WTC11 (cell line): ENCODE data around the gene BNIPL. TPM values are rescaled to one million over a fixed set of nuclear protein-coding genes. Genes with fewer than 3 reads are reported as not detected.
A peak's percentile ranks its signal among the peaks of the same experiment; 100 is the strongest.

Experiments used
- ATAC-seq: fragments of 200-7000 bp; cut with Tn5 transposase; 2 replicates; pipeline ENCODE4 v1.10.0; 2021; ENCODE audit warnings: mild to moderate bottlenecking, moderate library complexity
- CTCF ChIA-PET: fragments of 300-600 bp; sonication (Branson Sonifier 250); formaldehyde crosslinking; loops from one replicate; lab custom pipeline; 2021; ENCODE audit warnings: antibody characterized with exemption; lab: Charles Lee
- POLR2A ChIA-PET: fragments of 350-600 bp; sonication (Branson Sonifier 250); formaldehyde crosslinking; loops from one replicate; lab custom pipeline; 2021; ENCODE audit warnings: antibody characterized with exemption; lab: Charles Lee
- DNase-seq: peaks from one replicate; pipeline ENCODE4 v3.0.0; 2021; ENCODE audit warnings: low spot score
- H3K27ac Mint-ChIP-seq: 2 replicates; pipeline ENCODE4 v1.8.0; 2021; ENCODE audit warnings: mixed read lengths
- H3K27me3 Mint-ChIP-seq: 2 replicates; pipeline ENCODE4 v1.8.0; 2021; ENCODE audit warnings: low read depth, mild to moderate bottlenecking, moderate library complexity, mixed read lengths
- H3K36me3 Mint-ChIP-seq: 2 replicates; pipeline ENCODE4 v1.8.0; 2021; ENCODE audit warnings: mixed read lengths
- H3K4me1 Mint-ChIP-seq: 2 replicates; pipeline ENCODE4 v1.8.0; 2022; ENCODE audit warnings: mixed read lengths
- H3K4me3 Mint-ChIP-seq: 2 replicates; pipeline ENCODE4 v1.8.0; 2021; ENCODE audit warnings: mild to moderate bottlenecking, moderate library complexity, mixed read lengths
- H3K9me3 Mint-ChIP-seq: 2 replicates; pipeline ENCODE4 v1.8.0; 2021; ENCODE audit warnings: mixed read lengths
- ATF6 ChIP-seq: sonication (generic); formaldehyde crosslinking; IDR thresholded peaks from 2 replicates; pipeline ENCODE4 v1.8.1; 2023; ENCODE audit warnings: mild to moderate bottlenecking, missing genetic modification reagents
- CREM ChIP-seq: sonication (generic); formaldehyde crosslinking; IDR thresholded peaks from 2 replicates; pipeline ENCODE4 v1.8.1; 2022; ENCODE audit warnings: mild to moderate bottlenecking, missing genetic modification reagents, moderate library complexity
- FOXP4 ChIP-seq: sonication (generic); formaldehyde crosslinking; IDR thresholded peaks from 2 replicates; pipeline ENCODE4 v1.8.0; 2022; ENCODE audit warnings: mild to moderate bottlenecking, missing genetic modification reagents
- HMGA2 ChIP-seq: fragments of 250-450 bp; sonication (Bioruptor Pico); IDR thresholded peaks from 2 replicates; pipeline ENCODE4 v1.4.0; 2021; ENCODE audit warnings: mild to moderate bottlenecking, moderate library complexity
- HMGXB4 ChIP-seq: sonication (generic); formaldehyde crosslinking; IDR thresholded peaks from 2 replicates; pipeline ENCODE4 v1.8.1; 2023; ENCODE audit warnings: mild to moderate bottlenecking, moderate library complexity, missing genetic modification reagents
- IRF2 ChIP-seq: sonication (generic); formaldehyde crosslinking; IDR thresholded peaks from 2 replicates; pipeline ENCODE4 v1.8.0; 2022; ENCODE audit warnings: low read depth, missing genetic modification reagents, borderline replicate concordance
- NR3C1 ChIP-seq: sonication (generic); formaldehyde crosslinking; conservative IDR thresholded peaks from 2 replicates; pipeline ENCODE4 v1.8.1; 2023; ENCODE audit warnings: low read depth, mild to moderate bottlenecking, missing genetic modification reagents
- TCF7 ChIP-seq: sonication (generic); formaldehyde crosslinking; IDR thresholded peaks from 2 replicates; pipeline ENCODE4 v1.8.0; 2022; ENCODE audit warnings: mild to moderate bottlenecking, low read depth, missing genetic modification reagents, moderate library complexity
- TEAD4 ChIP-seq: sonication (generic); formaldehyde crosslinking; IDR thresholded peaks from 2 replicates; pipeline ENCODE4 v1.8.0; 2022; ENCODE audit warnings: mild to moderate bottlenecking, missing genetic modification reagents
- ZNF396 ChIP-seq: fragments of 250-450 bp; sonication (Bioruptor Pico); IDR thresholded peaks from 2 replicates; pipeline ENCODE4 v1.8.0; 2021; ENCODE audit warnings: mild to moderate bottlenecking, moderate library complexity, borderline replicate concordance
- total RNA-seq: library from RNA; stranded (reverse); gene quantifications from 3 replicates; pipeline ENCODE4 v1.2.3, GENCODE V29; 2021
- TF ChIP-seq, protein P1 (sequence below): sonication (generic); formaldehyde crosslinking; IDR thresholded peaks from 2 replicates; pipeline ENCODE4 v1.8.1; 2022; ENCODE audit warnings: mild to moderate bottlenecking, missing genetic modification reagents, moderate library complexity, borderline replicate concordance
- TF ChIP-seq, protein P2 (sequence below): sonication (generic); formaldehyde crosslinking; IDR thresholded peaks from 2 replicates; pipeline ENCODE4 v1.8.1; 2023; ENCODE audit warnings: mild to moderate bottlenecking, missing genetic modification reagents
- TF ChIP-seq, protein P3 (sequence below): sonication (generic); formaldehyde crosslinking; IDR thresholded peaks from 2 replicates; pipeline ENCODE4 v1.8.1; 2023; ENCODE audit warnings: mild to moderate bottlenecking, missing genetic modification reagents, moderate library complexity
- TF ChIP-seq, protein P4 (sequence below): sonication (generic); formaldehyde crosslinking; IDR thresholded peaks from 2 replicates; pipeline ENCODE4 v1.8.0; 2023; ENCODE audit warnings: missing genetic modification reagents
- TF ChIP-seq, protein P5 (sequence below): fragments of 250-450 bp; sonication (Bioruptor Pico); IDR thresholded peaks from 2 replicates; pipeline ENCODE4 v2.1.2; 2022; ENCODE audit warnings: mild to moderate bottlenecking, moderate library complexity
- TF ChIP-seq, protein P6 (sequence below): sonication (generic); formaldehyde crosslinking; IDR thresholded peaks from 2 replicates; pipeline ENCODE4 v1.8.1; 2023; ENCODE audit warnings: mild to moderate bottlenecking, missing genetic modification reagents, borderline replicate concordance

BNIPL gene
- total RNA-seq, 1 experiment from 2014 or later, result 3.8 TPM

DNA sequence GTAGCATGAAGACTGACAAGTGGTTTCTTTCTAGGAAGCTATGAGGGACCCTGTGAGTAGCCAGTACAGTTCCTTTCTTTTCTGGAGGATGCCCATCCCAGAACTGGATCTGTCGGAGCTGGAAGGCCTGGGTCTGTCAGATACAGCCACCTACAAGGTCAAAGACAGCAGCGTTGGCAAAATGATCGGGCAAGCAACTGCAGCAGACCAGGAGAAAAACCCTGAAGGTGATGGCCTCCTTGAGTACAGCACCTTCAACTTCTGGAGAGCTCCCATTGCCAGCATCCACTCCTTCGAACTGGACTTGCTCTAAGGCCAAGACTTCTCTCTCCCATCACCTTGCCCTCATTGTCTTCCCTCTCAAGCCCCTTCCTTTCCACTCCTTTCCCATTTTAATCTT is 30.8 kb downstream of the BNIPL start:
- DNase-seq (no peak), ATAC-seq (no peak)
- peaks cover 19% of the 10 kb centered on the region for H3K36me3 Mint-ChIP-seq
- peaks cover 21% of the 10 kb centered on the region for H3K4me1 Mint-ChIP-seq
- no peaks in the 10 kb centered on the region for H3K9me3 Mint-ChIP-seq
- peak overlapping the region; percentile 52 for H3K27ac Mint-ChIP-seq
- H3K4me3 Mint-ChIP-seq, result no peak overlapping the region
- TF ChIP-seq HMGA2 (CRISPR knock-in tag) (no peak), TEAD4 (CRISPR knock-in tag) (no peak), IRF2 (CRISPR knock-in tag) (no peak), TCF7 (CRISPR knock-in tag) (no peak), NR3C1 (CRISPR knock-in tag) (no peak), ATF6 (CRISPR knock-in tag) (no peak), CREM (CRISPR knock-in tag) (no peak)
- TF ChIP-seq, protein P1, sequence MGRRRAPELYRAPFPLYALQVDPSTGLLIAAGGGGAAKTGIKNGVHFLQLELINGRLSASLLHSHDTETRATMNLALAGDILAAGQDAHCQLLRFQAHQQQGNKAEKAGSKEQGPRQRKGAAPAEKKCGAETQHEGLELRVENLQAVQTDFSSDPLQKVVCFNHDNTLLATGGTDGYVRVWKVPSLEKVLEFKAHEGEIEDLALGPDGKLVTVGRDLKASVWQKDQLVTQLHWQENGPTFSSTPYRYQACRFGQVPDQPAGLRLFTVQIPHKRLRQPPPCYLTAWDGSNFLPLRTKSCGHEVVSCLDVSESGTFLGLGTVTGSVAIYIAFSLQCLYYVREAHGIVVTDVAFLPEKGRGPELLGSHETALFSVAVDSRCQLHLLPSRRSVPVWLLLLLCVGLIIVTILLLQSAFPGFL, result no peak
- TF ChIP-seq, protein P2, sequence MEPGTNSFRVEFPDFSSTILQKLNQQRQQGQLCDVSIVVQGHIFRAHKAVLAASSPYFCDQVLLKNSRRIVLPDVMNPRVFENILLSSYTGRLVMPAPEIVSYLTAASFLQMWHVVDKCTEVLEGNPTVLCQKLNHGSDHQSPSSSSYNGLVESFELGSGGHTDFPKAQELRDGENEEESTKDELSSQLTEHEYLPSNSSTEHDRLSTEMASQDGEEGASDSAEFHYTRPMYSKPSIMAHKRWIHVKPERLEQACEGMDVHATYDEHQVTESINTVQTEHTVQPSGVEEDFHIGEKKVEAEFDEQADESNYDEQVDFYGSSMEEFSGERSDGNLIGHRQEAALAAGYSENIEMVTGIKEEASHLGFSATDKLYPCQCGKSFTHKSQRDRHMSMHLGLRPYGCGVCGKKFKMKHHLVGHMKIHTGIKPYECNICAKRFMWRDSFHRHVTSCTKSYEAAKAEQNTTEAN (CRISPR knock-in tag), result no peak
- ChIA-PET POLR2A (interaction anchor here (0.7 kb wide), 1 partner anchor 472 kb away, joined by 5 read pairs; no protein-coding TSS in a partner anchor), CTCF (interaction anchor here (0.5 kb wide), 1 partner anchor 45 kb away, joined by 3 read pairs; no protein-coding TSS in a partner anchor)
- H3K27me3 Mint-ChIP-seq, result no peaks in the 10 kb centered on the region

- Mint-ChIP-seq H3K9me3 (no peaks in the 10 kb centered on the region), H3K4me1 (peaks cover 17% of the 10 kb centered on the region), H3K27me3 (no peaks in the 10 kb centered on the region), H3K4me3 (peak overlapping the region; percentile 94), H3K27ac (peak overlapping the region; percentile 93), H3K36me3 (peaks cover 14% of the 10 kb centered on the region)
- ATAC-seq (no peak), DNase-seq (no peak)
- ChIA-PET POLR2A (no interaction called here), CTCF (interaction anchor here (0.8 to 1.1 kb wide), 2 partner anchors 8 to 45 kb away, joined by 3 to 9 read pairs; partner anchors contain the start of gene MLLT11)
- TF ChIP-seq, protein P3, sequence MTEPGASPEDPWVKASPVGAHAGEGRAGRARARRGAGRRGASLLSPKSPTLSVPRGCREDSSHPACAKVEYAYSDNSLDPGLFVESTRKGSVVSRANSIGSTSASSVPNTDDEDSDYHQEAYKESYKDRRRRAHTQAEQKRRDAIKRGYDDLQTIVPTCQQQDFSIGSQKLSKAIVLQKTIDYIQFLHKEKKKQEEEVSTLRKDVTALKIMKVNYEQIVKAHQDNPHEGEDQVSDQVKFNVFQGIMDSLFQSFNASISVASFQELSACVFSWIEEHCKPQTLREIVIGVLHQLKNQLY (CRISPR knock-in tag), result no peak
- TF ChIP-seq HMGXB4 (CRISPR knock-in tag), result no peak
- TF ChIP-seq, protein P1, result no peak
- TF ChIP-seq, protein P4, sequence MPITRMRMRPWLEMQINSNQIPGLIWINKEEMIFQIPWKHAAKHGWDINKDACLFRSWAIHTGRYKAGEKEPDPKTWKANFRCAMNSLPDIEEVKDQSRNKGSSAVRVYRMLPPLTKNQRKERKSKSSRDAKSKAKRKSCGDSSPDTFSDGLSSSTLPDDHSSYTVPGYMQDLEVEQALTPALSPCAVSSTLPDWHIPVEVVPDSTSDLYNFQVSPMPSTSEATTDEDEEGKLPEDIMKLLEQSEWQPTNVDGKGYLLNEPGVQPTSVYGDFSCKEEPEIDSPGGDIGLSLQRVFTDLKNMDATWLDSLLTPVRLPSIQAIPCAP (CRISPR knock-in tag), result no peak
- TF ChIP-seq, protein P5, sequence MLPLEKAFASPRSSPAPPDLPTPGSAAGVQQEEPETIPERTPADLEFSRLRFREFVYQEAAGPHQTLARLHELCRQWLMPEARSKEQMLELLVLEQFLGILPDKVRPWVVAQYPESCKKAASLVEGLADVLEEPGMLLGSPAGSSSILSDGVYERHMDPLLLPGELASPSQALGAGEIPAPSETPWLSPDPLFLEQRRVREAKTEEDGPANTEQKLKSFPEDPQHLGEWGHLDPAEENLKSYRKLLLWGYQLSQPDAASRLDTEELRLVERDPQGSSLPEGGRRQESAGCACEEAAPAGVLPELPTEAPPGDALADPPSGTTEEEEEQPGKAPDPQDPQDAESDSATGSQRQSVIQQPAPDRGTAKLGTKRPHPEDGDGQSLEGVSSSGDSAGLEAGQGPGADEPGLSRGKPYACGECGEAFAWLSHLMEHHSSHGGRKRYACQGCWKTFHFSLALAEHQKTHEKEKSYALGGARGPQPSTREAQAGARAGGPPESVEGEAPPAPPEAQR, result no peak
- TF ChIP-seq, protein P6, sequence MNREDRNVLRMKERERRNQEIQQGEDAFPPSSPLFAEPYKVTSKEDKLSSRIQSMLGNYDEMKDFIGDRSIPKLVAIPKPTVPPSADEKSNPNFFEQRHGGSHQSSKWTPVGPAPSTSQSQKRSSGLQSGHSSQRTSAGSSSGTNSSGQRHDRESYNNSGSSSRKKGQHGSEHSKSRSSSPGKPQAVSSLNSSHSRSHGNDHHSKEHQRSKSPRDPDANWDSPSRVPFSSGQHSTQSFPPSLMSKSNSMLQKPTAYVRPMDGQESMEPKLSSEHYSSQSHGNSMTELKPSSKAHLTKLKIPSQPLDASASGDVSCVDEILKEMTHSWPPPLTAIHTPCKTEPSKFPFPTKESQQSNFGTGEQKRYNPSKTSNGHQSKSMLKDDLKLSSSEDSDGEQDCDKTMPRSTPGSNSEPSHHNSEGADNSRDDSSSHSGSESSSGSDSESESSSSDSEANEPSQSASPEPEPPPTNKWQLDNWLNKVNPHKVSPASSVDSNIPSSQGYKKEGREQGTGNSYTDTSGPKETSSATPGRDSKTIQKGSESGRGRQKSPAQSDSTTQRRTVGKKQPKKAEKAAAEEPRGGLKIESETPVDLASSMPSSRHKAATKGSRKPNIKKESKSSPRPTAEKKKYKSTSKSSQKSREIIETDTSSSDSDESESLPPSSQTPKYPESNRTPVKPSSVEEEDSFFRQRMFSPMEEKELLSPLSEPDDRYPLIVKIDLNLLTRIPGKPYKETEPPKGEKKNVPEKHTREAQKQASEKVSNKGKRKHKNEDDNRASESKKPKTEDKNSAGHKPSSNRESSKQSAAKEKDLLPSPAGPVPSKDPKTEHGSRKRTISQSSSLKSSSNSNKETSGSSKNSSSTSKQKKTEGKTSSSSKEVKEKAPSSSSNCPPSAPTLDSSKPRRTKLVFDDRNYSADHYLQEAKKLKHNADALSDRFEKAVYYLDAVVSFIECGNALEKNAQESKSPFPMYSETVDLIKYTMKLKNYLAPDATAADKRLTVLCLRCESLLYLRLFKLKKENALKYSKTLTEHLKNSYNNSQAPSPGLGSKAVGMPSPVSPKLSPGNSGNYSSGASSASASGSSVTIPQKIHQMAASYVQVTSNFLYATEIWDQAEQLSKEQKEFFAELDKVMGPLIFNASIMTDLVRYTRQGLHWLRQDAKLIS (CRISPR knock-in tag), result no peak
- TF ChIP-seq FOXP4 (CRISPR knock-in tag), result no peak
- TF ChIP-seq IRF2 (CRISPR knock-in tag), result no peak
- TF ChIP-seq ZNF396 (CRISPR knock-in tag), result no peak
- no peak for TF ChIP-seq NR3C1 (CRISPR knock-in tag)
Measured at GRCh38 chr1:151069103-151069486, 32.7 kb downstream of the BNIPL start.
